ENCODE data around the gene TBC1D2B. TPM values are rescaled to one million over a fixed set of nuclear protein-coding genes. Genes with fewer than 3 reads are reported as not detected.
A peak's percentile ranks its signal among the peaks of the same experiment; 100 is the strongest.

TBC1D2B gene
- total RNA-seq, 3 donors from 2014 or later: 54.8 to 65.6 (median 57.0) TPM

DNA sequence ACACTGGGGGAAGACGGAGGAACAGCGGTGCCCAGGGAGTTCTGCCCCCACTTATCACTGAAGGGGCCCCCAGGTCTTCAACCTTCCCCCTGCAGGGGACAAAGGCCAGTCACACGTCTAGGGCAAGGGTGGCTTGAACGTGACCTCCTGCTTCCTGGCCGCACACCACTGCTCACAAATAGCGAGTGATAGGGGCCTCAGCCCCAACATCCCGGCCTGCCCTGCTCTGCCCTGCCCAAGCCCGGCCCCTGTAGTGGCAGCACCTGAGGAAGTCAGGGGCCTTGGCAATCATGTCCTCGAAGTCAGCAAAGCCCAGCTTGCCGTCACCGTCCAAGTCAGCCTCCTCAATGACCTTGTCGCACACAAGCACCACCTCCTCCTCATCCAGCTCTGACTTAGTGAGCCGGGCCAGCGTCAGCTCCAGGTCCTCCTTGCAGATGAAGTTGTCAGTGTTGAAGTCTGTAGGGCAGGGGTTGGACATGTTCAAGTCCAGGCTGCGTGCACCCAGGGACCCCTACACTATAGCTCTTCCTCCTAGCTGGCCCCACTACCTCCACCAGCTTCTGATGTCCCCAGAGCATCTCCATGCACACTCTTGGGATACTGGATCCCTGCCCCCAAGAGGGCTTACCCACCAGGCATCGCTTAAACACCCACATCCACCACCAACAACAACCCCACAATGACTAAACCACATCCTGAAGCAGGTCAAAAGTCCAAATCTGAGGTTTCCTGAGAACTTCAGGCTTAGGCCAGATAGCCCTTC is 28.1 kb upstream of the TBC1D2B start:
- Histone ChIP-seq H3K4me1 (ENCODE audit: low read depth) (peaks cover 13% of the 10 kb centered on the region), H3K36me3 (ENCODE audit: low read depth) (no peaks in the 10 kb centered on the region), H3K9me3 (no peaks in the 10 kb centered on the region), H3K4me3 (no peak overlapping the region)
- intact Hi-C loops (cut with DNase I, micrococcal nuclease): loop anchor here (5.0 to 10.0 kb wide), 2 partner anchors 138 to 141 kb away; no protein-coding TSS in a partner anchor
- no peak for ATAC-seq
- no peak for DNase-seq
- TF ChIP-seq, protein P1, sequence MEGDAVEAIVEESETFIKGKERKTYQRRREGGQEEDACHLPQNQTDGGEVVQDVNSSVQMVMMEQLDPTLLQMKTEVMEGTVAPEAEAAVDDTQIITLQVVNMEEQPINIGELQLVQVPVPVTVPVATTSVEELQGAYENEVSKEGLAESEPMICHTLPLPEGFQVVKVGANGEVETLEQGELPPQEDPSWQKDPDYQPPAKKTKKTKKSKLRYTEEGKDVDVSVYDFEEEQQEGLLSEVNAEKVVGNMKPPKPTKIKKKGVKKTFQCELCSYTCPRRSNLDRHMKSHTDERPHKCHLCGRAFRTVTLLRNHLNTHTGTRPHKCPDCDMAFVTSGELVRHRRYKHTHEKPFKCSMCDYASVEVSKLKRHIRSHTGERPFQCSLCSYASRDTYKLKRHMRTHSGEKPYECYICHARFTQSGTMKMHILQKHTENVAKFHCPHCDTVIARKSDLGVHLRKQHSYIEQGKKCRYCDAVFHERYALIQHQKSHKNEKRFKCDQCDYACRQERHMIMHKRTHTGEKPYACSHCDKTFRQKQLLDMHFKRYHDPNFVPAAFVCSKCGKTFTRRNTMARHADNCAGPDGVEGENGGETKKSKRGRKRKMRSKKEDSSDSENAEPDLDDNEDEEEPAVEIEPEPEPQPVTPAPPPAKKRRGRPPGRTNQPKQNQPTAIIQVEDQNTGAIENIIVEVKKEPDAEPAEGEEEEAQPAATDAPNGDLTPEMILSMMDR (IDR thresholded peaks at IDR 0.05): no peak

DNA sequence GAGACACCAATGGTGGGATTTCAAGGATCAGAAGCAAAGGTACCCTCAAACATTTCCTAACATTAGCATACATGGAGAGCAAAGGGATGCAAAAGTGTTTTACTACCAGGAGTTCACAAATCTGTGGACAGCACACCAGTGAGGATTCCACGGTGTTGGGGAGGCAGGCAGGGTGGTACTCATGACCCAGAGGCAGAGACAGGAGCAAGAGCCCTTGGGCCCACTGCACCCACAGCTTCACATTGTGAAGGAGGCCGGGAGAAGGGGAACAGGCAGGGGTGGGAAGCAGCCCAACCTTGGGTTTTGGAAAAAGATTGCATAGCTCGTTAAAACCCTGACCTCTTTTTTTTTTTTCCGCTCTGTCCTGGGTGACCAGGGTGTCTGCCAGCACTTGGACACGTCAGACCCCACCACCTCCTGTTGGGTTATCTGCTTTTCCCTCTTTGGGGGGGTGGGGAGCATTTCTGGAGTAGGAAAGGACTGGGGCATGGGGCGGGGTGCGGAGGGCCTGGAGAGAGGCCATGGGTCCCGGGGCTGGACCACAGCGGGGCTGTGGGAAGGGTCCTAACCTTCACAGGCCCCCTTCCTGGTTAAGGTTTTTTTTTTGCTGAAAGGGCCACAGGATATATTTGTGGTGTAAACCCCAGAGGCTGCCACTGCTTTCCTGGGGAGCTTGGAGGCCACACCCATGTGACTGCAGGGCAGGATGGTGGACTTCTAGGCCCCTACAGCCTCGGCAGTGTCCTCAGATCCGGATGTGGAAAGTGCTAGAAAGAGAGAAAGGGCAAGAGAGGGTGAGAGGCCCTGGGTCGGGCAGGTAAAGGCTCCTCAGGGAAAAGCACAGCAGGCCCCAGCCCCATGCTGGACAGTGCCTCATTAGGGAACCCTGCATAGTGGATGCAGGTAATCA is 27.3 kb upstream of the TBC1D2B start:
- DNase-seq: no peak
- TF ChIP-seq, protein P1 (IDR thresholded peaks at IDR 0.05): no peak
- H3K4me1 ChIP-seq (ENCODE audit: low read depth): peaks cover 13% of the 10 kb centered on the region
- H3K9me3 ChIP-seq: no peaks in the 10 kb centered on the region
- ATAC-seq: no peak
- no peaks in the 10 kb centered on the region for H3K36me3 ChIP-seq (ENCODE audit: low read depth)
- intact Hi-C loops (cut with DNase I, micrococcal nuclease): loop anchor here (5.0 to 10.0 kb wide), 2 partner anchors 138 to 140 kb away; no protein-coding TSS in a partner anchor
- no peak overlapping the region for H3K4me3 ChIP-seq

DNA sequence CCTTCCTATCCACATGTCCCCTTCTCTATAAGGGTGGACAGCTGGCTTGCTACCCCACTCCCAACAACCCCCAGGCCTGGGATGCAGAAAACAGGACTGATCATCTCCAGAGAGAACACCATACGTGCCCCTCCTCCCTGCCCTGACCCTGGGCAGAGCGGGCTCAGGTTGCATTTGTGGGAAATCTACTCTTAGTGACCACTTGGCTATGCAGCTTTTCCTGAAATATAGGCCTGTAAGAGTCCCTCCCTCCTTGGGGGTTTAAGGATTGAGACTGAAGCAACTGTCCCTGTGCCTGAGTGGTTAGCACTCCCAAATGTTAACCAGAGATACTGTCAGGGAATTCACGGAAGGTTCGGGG is 26.6 kb upstream of the TBC1D2B start:
- TF ChIP-seq, protein P1 (IDR thresholded peaks at IDR 0.05): no peak
- intact Hi-C loops (cut with DNase I, micrococcal nuclease): loop anchor here in 1 of 2 donors (10.0 kb wide), 1 partner anchor 139 kb away; no protein-coding TSS in a partner anchor
- ATAC-seq (no peak), DNase-seq (no peak)
- Histone ChIP-seq H3K36me3 (ENCODE audit: low read depth) (no peaks in the 10 kb centered on the region), H3K9me3 (no peaks in the 10 kb centered on the region), H3K4me3 (no peak overlapping the region), H3K4me1 (ENCODE audit: low read depth) (peaks cover 13% of the 10 kb centered on the region)

DNA sequence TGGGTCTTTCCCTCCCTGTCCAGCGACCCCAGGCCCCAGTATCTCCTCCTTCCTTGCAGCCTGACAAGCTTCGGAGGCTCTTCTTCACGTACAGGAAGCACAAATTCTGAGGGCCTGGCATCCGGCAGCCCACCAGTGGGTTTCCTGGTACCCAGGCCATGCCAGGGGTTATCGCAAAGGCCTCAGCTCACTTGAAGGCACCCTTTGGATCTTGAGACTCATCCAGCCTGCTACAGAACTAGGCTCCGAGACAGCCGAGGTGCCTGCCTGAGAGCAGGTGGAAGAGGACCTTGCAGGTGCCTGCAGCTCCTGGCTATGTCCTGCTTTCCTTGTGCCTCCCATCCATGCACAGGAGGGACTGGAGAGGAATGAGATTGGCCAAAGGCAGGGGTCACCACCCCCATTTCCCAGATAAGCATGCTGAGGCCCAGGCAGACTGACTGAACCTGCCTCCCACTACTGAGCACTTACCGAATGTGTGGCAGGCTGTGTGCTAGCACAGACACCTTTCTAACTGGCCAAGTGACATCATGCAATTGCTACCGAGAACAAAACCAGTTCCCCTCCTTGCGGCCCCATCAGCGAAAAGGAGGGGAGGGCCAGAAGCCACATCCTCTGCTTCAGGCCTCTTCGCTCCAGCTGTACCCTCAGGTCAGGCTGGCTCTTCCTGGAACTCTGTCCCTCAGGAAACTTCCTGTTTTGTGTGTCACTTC is 26.1 kb upstream of the TBC1D2B start:
- DNase-seq: peak in 1 of 3 donors; percentile 70
- TF ChIP-seq, protein P1 (IDR thresholded peaks at IDR 0.05): no peak
- Histone ChIP-seq H3K9me3 (no peaks in the 10 kb centered on the region), H3K36me3 (ENCODE audit: low read depth) (no peaks in the 10 kb centered on the region), H3K4me3 (no peak overlapping the region), H3K4me1 (ENCODE audit: low read depth) (peaks cover 13% of the 10 kb centered on the region)
- ATAC-seq: peak; percentile 58
- intact Hi-C loops (cut with DNase I, micrococcal nuclease): loop anchor here in 1 of 2 donors (10.0 kb wide), 1 partner anchor 139 kb away; no protein-coding TSS in a partner anchor

DNA sequence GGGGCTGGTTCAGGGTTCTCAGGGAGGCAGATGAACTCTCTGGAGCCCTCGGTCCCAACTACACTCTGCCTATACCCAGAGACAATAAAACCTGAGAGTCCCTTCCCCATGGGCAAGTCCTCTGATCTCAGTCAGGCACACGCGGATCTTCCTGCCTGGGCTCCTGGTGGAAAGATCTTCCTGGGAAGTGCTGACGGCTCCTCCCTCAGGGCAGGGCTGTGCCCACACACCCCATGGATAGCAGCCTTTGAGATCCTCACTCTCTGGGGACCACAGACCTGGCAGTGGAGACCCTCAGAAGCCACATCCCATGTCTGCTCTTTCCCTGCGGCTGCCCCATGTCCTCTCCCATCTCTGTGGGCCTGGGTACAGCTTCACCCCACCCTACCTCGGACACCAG is 25.2 kb upstream of the TBC1D2B start:
- ATAC-seq (peak; percentile 27), DNase-seq (no peak)
- intact Hi-C loops (cut with DNase I, micrococcal nuclease): loop anchor here in 1 of 2 donors (10.0 kb wide), 1 partner anchor 138 kb away; no protein-coding TSS in a partner anchor
- TF ChIP-seq, protein P1 (IDR thresholded peaks at IDR 0.05): no peak
- Histone ChIP-seq H3K4me3 (no peak overlapping the region), H3K9me3 (no peaks in the 10 kb centered on the region), H3K4me1 (ENCODE audit: low read depth) (peaks cover 10% of the 10 kb centered on the region), H3K36me3 (ENCODE audit: low read depth) (no peaks in the 10 kb centered on the region)

Measured in mucosa of descending colon (tissue), 3 donors.